HepG2 (cell line): ENCODE measurements around the gene PHF13. TPM values are rescaled to one million over a fixed set of nuclear protein-coding genes. Genes with fewer than 3 reads are reported as not detected.

Experiments used
- ARID4A ChIP-seq: sonication (generic); formaldehyde crosslinking; IDR thresholded peaks from 2 replicates; pipeline ENCODE4 v1.5.0; 2020; ENCODE audit warnings: mild to moderate bottlenecking, missing genetic modification reagents, borderline replicate concordance
- ATF2 ChIP-seq: sonication (generic); formaldehyde crosslinking; IDR thresholded peaks from 2 replicates; pipeline ENCODE4 v1.4.0; 2020; ENCODE audit warnings: missing genetic modification reagents
- ATF7-NPFF ChIP-seq: sonication (generic); formaldehyde crosslinking; IDR thresholded peaks from 2 replicates; pipeline ENCODE4 v1.8.1; 2023; ENCODE audit warnings: mild to moderate bottlenecking, low read depth, missing genetic modification reagents, moderate library complexity
- FOXK1 ChIP-seq: sonication (generic); formaldehyde crosslinking; IDR thresholded peaks from 2 replicates; pipeline ENCODE4 v1.4.0; 2020; ENCODE audit warnings: low read depth, missing genetic modification reagents, borderline replicate concordance
- HDAC1 ChIP-seq: sonication (generic); formaldehyde crosslinking; IDR thresholded peaks from 2 replicates; pipeline ENCODE4 v1.5.1; 2020; ENCODE audit warnings: mild to moderate bottlenecking, missing genetic modification reagents
- HOXA5 ChIP-seq: sonication (generic); formaldehyde crosslinking; IDR thresholded peaks from 2 replicates; pipeline ENCODE4 v1.4.0; 2020; ENCODE audit warnings: missing genetic modification reagents
- KLF6 ChIP-seq: IDR thresholded peaks from 2 replicates; pipeline ENCODE4 v1.8.0; 2016; ENCODE audit warnings: missing biosample characterization, missing genetic modification reagents
- KMT2B ChIP-seq: IDR thresholded peaks from 2 replicates; pipeline ENCODE4 v1.6.1; 2016; ENCODE audit warnings: missing genetic modification reagents, missing compliant biosample characterization
- ZBTB7B ChIP-seq: sonication (generic); formaldehyde crosslinking; IDR thresholded peaks from 2 replicates; pipeline ENCODE4 v1.4.0; 2020; ENCODE audit warnings: missing genetic modification reagents
- ZC3H13 ChIP-seq: sonication (generic); formaldehyde crosslinking; IDR thresholded peaks from 2 replicates; pipeline ENCODE4 v1.8.1; 2023; ENCODE audit warnings: mild to moderate bottlenecking, missing genetic modification reagents, moderate library complexity
- ZNF136 ChIP-seq: sonication (generic); formaldehyde crosslinking; IDR thresholded peaks from 2 replicates; pipeline ENCODE4 v1.8.1; 2022; ENCODE audit warnings: low read depth, mild to moderate bottlenecking, moderate library complexity, missing genetic modification reagents
- ZNF264 ChIP-seq: sonication (generic); formaldehyde crosslinking; IDR thresholded peaks from 2 replicates; pipeline ENCODE4 v1.4.0; 2020; ENCODE audit warnings: missing genetic modification reagents
- ZNF570 ChIP-seq: sonication (generic); formaldehyde crosslinking; IDR thresholded peaks from 2 replicates; pipeline ENCODE4 v1.4.0; 2020; ENCODE audit warnings: mild to moderate bottlenecking, missing genetic modification reagents, borderline replicate concordance
- ZNF746 ChIP-seq: sonication (generic); formaldehyde crosslinking; IDR thresholded peaks from 2 replicates; pipeline ENCODE4 v1.8.0; 2022; ENCODE audit warnings: mild to moderate bottlenecking, missing genetic modification reagents
- ZXDC ChIP-seq: sonication (generic); formaldehyde crosslinking; IDR thresholded peaks from 2 replicates; pipeline ENCODE4 v1.5.0; 2020; ENCODE audit warnings: mild to moderate bottlenecking, missing genetic modification reagents
- polyA plus RNA-seq, 8 experiments: library from polyadenylated mRNA; depleted of rRNA in 3 of 8; stranded (reverse) in 7 of 8; unstranded in 1 of 8; fragments of >200 nt; fragmentation: Illumina TruSeq in 4 of 8; extraction: Trizol in 4 of 8; gene quantifications; 2 replicates each; pipeline versions ENCODE4 v1.2.1 to v1.2.3, GENCODE V29; 2011 to 2016; ENCODE audit warnings: low read depth in 4 of 8, missing spikeins in 1 of 8, mixed read lengths in 1 of 8; ENCODE audit not compliant: insufficient read depth in 1 of 8
- total RNA-seq, 5 experiments: library from RNA; depleted of rRNA; stranded (reverse); fragments of >200 nt; fragmentation: Illumina TruSeq; extraction: Trizol; gene quantifications; 2 replicates each; pipeline ENCODE4 v1.2.3, GENCODE V29; 2016; ENCODE audit warnings: low read depth in 1 of 5
- TF ChIP-seq, protein P1 (sequence below), 2 experiments: sonication (generic) in 1 of 2; formaldehyde crosslinking in 1 of 2; IDR thresholded peaks; 2 replicates each; pipeline versions ENCODE4 v1.4.0 to v1.6.1; 2018 to 2020; ENCODE audit warnings: missing genetic modification reagents in 2 of 2, borderline replicate concordance in 1 of 2, low read depth in 1 of 2, mild to moderate bottlenecking in 1 of 2, missing biosample characterization in 1 of 2
- TF ChIP-seq, protein P2 (sequence below): IDR thresholded peaks from 2 replicates; pipeline ENCODE4 v1.6.1; 2016; ENCODE audit warnings: missing genetic modification reagents, missing compliant biosample characterization

The PHF13 gene
- total and polyA plus RNA-seq, 2 of the 13 experiments (the other 11 are each of a cell fraction or from before 2014, with no cell fraction given) = 4.7 to 7.4 TPM

GRCh38 chr1:6612641-6613360, 730 bp upstream of the PHF13 start (continued):
- TF ChIP-seq ARID4A (CRISPR knock-in tag) (0 out of 2 replicates have a peak, but pooled peaks have one; percentile 57), KMT2B (no peak; the same call in 1 of the 2 replicates), HOXA5 (CRISPR knock-in tag) (no peak), ZXDC (CRISPR knock-in tag) (0 out of 2 replicates have a peak, but pooled peaks have one; percentile 24), ATF2 (0 out of 2 replicates have a peak, but pooled peaks have one; percentile 32), ATF7-NPFF (CRISPR knock-in tag) (no peak), ZC3H13 (CRISPR knock-in tag) (peak; percentile 47; the same call in 1 of the 2 replicates), FOXK1 (CRISPR knock-in tag) (no peak), ZBTB7B (CRISPR knock-in tag) (peak; percentile 0; the same call in 1 of the 2 replicates), ZNF136 (no peak), ZNF264 (CRISPR knock-in tag) (no peak), ZNF746 (CRISPR knock-in tag) (0 out of 2 replicates have a peak, but pooled peaks have one; percentile 25), HDAC1 (CRISPR knock-in tag) (peak; percentile 65), ZNF570 (CRISPR knock-in tag) (no peak), KLF6 (CRISPR knock-in tag) (peak; percentile 30; the same call in 1 of the 2 replicates)
- TF ChIP-seq, protein P1, sequence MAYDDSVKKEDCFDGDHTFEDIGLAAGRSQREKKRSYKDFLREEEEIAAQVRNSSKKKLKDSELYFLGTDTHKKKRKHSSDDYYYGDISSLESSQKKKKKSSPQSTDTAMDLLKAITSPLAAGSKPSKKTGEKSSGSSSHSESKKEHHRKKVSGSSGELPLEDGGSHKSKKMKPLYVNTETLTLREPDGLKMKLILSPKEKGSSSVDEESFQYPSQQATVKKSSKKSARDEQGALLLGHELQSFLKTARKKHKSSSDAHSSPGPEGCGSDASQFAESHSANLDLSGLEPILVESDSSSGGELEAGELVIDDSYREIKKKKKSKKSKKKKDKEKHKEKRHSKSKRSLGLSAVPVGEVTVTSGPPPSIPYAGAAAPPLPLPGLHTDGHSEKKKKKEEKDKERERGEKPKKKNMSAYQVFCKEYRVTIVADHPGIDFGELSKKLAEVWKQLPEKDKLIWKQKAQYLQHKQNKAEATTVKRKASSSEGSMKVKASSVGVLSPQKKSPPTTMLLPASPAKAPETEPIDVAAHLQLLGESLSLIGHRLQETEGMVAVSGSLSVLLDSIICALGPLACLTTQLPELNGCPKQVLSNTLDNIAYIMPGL (CRISPR knock-in tag; IDR thresholded peaks at IDR 0.05; ENCODE audit: borderline replicate concordance in 1 of 2, low read depth in 1 of 2) = 0 out of 4 replicates have a peak, but pooled peaks of 1 of the 2 experiments have one; percentile 26
- TF ChIP-seq, protein P2, sequence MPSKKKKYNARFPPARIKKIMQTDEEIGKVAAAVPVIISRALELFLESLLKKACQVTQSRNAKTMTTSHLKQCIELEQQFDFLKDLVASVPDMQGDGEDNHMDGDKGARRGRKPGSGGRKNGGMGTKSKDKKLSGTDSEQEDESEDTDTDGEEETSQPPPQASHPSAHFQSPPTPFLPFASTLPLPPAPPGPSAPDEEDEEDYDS (CRISPR knock-in tag) = no peak
